ENCODE results near the gene NPAS1. TPM values are rescaled to one million over a fixed set of nuclear protein-coding genes. Genes with fewer than 3 reads are reported as not detected.

NPAS1 gene
- total and polyA plus RNA-seq, 2 of the 8 experiments (the other 6 are each of a cell fraction or from before 2014, with no cell fraction given), result 9.9 to 13.9 TPM

- CTCF ChIA-PET (ENCODE audit: partially characterized antibody), result interaction anchor here (1.2 to 2.4 kb wide), 6 partner anchors 11 to 152 kb away, joined by 3 to 6 read pairs (median 4); no protein-coding TSS in a partner anchor
- DNase-seq (ENCODE audit: low read depth in 1 of 2, low spot score in 2 of 2), result no peak
- H2BK15ac ChIP-seq (ENCODE audit: low read length), result no peak overlapping the region
Observed at GRCh38 chr19:47058621-47059022, 39.0 kb downstream of the NPAS1 start.

More at GRCh38 chr19:47058621-47059022, 39.0 kb downstream of the NPAS1 start:
- H3K36me3 ChIP-seq (ENCODE audit: control insufficient read depth in 2 of 4, insufficient read depth in 4 of 4, low read length in 3 of 4), result no peaks in the 10 kb centered on the region
- no peak overlapping the region for H3K18ac ChIP-seq (ENCODE audit: extremely low read depth, low read length)
- H2BK5ac ChIP-seq (ENCODE audit: low read depth, low read length), result no peak overlapping the region
- FAIRE-seq, result no peak
- H2AK5ac ChIP-seq (ENCODE audit: low read depth, low read length), result no peak overlapping the region
- no peak overlapping the region for H3K4me3 ChIP-seq (ENCODE audit: extremely low read depth in 1 of 4, insufficient read depth in 2 of 4, low read depth in 3 of 4, low read length in 4 of 4)
- H3K14ac ChIP-seq (ENCODE audit: insufficient read length), result no peak overlapping the region
- H3K23ac ChIP-seq (ENCODE audit: insufficient read length), result no peak overlapping the region
- TF ChIP-seq TEAD4 (IDR thresholded peaks at IDR 0.05; ENCODE audit: low read depth, low read length) (0 out of 2 replicates have a peak, but pooled peaks have one; percentile 10), ASH2L (IDR thresholded peaks at IDR 0.05; ENCODE audit: low read length) (no peak)
- no peak overlapping the region for H2BK20ac ChIP-seq (ENCODE audit: low read length)
- H3K4ac ChIP-seq (replicated peaks; ENCODE audit: insufficient read length, low read depth, low read length), result no peak overlapping the region
- no peaks in the 10 kb centered on the region for H3K23me2 ChIP-seq (ENCODE audit: low read depth, low read length)
- no peak overlapping the region for H2AFZ ChIP-seq (ENCODE audit: low read length)
- POLR2A ChIA-PET (ENCODE audit: partially characterized antibody), result interaction anchor here (0.7 to 4.0 kb wide), 4 partner anchors 10 to 72 kb away, joined by 3 to 31 read pairs (median 4); partner anchors contain the start of genes TMEM160 and ZC3H4
- WGBS, 2 experiments (ENCODE audit: extremely low coverage in 1 of 2, insufficient coverage in 1 of 2, insufficient read length in 1 of 2, insufficient replicate concordance in 2 of 2, low coverage in 1 of 2, low lambda C conversion rate in 2 of 2, missing lambda C conversion rate in 1 of 2), result 90% methylated on average over 11 of the region's 11 CpGs; no CpG with 5 or more reads in 1 of the 2 experiments
- no peaks in the 10 kb centered on the region; a peak in 1 of 7 replicates for H3K4me1 ChIP-seq (replicated peaks in 1 of 4; ENCODE audit: control insufficient read depth in 3 of 4, insufficient read depth in 4 of 4, low read length in 3 of 4)
- no peak overlapping the region for H3K56ac ChIP-seq (replicated peaks; ENCODE audit: insufficient read length, low read depth, low read length)
- no peak overlapping the region for H4K5ac ChIP-seq (ENCODE audit: insufficient read length, low read depth, low read length)
- no peak overlapping the region for H4K91ac ChIP-seq (replicated peaks; ENCODE audit: insufficient read length, low read length)
- H3K79me1 ChIP-seq (ENCODE audit: low read depth, low read length), result no peaks in the 10 kb centered on the region
- no peaks in the 10 kb centered on the region for H3K27me3 ChIP-seq (replicated peaks in 1 of 4; ENCODE audit: control insufficient read depth in 3 of 4, extremely low read depth in 1 of 4, insufficient read depth in 3 of 4, low read length in 3 of 4)
- H3K79me2 ChIP-seq (ENCODE audit: control insufficient read depth in 1 of 2, insufficient read depth in 2 of 2, low read length in 2 of 2), result no peaks in the 10 kb centered on the region
- H3K9ac ChIP-seq (replicated peaks in 1 of 4; ENCODE audit: extremely low read depth in 1 of 4, low read depth in 3 of 4, low read length in 3 of 4), result no peak overlapping the region
- H3K27ac ChIP-seq (ENCODE audit: low read depth, low read length), result no peak overlapping the region
- no peaks in the 10 kb centered on the region for H4K20me1 ChIP-seq (replicated peaks in 1 of 2; ENCODE audit: control insufficient read depth in 1 of 2, insufficient read depth in 2 of 2, low read length in 2 of 2)
- H2BK120ac ChIP-seq (replicated peaks; ENCODE audit: low read depth, low read length), result no peak overlapping the region
- no peak overlapping the region for H3K4me2 ChIP-seq (ENCODE audit: insufficient read depth in 1 of 2, low read depth in 2 of 2, low read length in 2 of 2)
- H4K8ac ChIP-seq (ENCODE audit: extremely low read depth, insufficient read depth, low read length), result no peak overlapping the region
- no peak overlapping the region for H2BK12ac ChIP-seq (ENCODE audit: low read depth, low read length)
- no peaks in the 10 kb centered on the region; a peak in 1 of 4 replicates for H3K9me3 ChIP-seq (ENCODE audit: insufficient read depth in 2 of 2, low read depth in 1 of 2, low read length in 1 of 2)
